GM12801 (cell line): ENCODE measurements around the gene TLE4.

ENCODE experiments used
- CTCF ChIP-seq: IDR thresholded peaks from one replicate; pipeline ENCODE4 v1.5.1; 2011; ENCODE audit warnings: control low read depth; ENCODE audit not compliant: insufficient read length; ENCODE audit errors: extremely low read depth

The TLE4 gene

GRCh38 chr9:79708541-79708940, 136.8 kb downstream of the TLE4 start:
- no peak for TF ChIP-seq CTCF

GRCh38 chr9:79709743-79710674, 138.2 kb downstream of the TLE4 start:
- TF ChIP-seq CTCF: no peak

GRCh38 chr9:79711874-79712273, 140.1 kb downstream of the TLE4 start:
- TF ChIP-seq CTCF: no peak

- no peak for TF ChIP-seq CTCF
These were observed 147.3 kb downstream of the TLE4 start for GRCh38 chr9:79719021-79719420.

GRCh38 chr9:79719989-79720388, 148.2 kb downstream of the TLE4 start:
- no peak for TF ChIP-seq CTCF

GRCh38 chr9:79731171-79731890, 159.6 kb downstream of the TLE4 start:
- no peak for TF ChIP-seq CTCF

GRCh38 chr9:79735023-79735779, 163.4 kb downstream of the TLE4 start:
- TF ChIP-seq CTCF: no peak
